DND-41 (cell line): Measurements from ENCODE around the gene NPR3.

ENCODE experiments used
- ATAC-seq: fragments of 200-7000 bp; cut with Tn5 transposase; 3 replicates; pipeline ENCODE4 v1.9.1; 2021; ENCODE audit warnings: low read depth; ENCODE audit not compliant: insufficient read depth
- DNase-seq: peaks from one replicate; pipeline ENCODE4 v3.0.0-alpha.2; 2020
- H2AFZ ChIP-seq: 2 replicates; pipeline ENCODE4 v1.6.0; 2012; ENCODE audit warnings: low read depth, low read length
- H3K27ac ChIP-seq: 2 replicates; pipeline ENCODE4 v1.5.1; 2012; ENCODE audit warnings: low read length, inconsistent platforms
- H3K27me3 ChIP-seq: fragments of 200-600 bp; sonication (generic); 2 replicates; pipeline ENCODE4 v1.6.0; 2012; ENCODE audit warnings: low read length, mild to moderate bottlenecking, inconsistent platforms; ENCODE audit not compliant: insufficient read depth, poor library complexity
- H3K36me3 ChIP-seq: 2 replicates; pipeline ENCODE4 v1.5.1; 2012; ENCODE audit warnings: low read length, inconsistent platforms; ENCODE audit not compliant: insufficient read depth
- H3K4me1 ChIP-seq: 2 replicates; pipeline ENCODE4 v1.5.1; 2012; ENCODE audit warnings: mild to moderate bottlenecking, low read length; ENCODE audit not compliant: insufficient read depth
- H3K4me2 ChIP-seq: 2 replicates; pipeline ENCODE4 v1.6.0; 2012; ENCODE audit warnings: mild to moderate bottlenecking, moderate library complexity, low read length, inconsistent platforms; ENCODE audit not compliant: insufficient read depth
- H3K4me3 ChIP-seq, 2 experiments: fragments of 200-600 bp in 1 of 2; shearing (Covaris generic) in 1 of 2; 2 replicates each; pipeline ENCODE4 v1.5.1; 2012 to 2016; ENCODE audit warnings: inconsistent platforms in 2 of 2, low read length in 2 of 2, mild to moderate bottlenecking in 2 of 2, low read depth in 1 of 2, moderate library complexity in 1 of 2
- H3K79me2 ChIP-seq: 2 replicates; pipeline ENCODE4 v1.6.0; 2012; ENCODE audit warnings: low read length, inconsistent platforms; ENCODE audit not compliant: insufficient read depth
- H3K9ac ChIP-seq: 2 replicates; pipeline ENCODE4 v1.6.0; 2012; ENCODE audit warnings: low read depth, mild to moderate bottlenecking, inconsistent platforms, low read length, moderate library complexity
- H3K9me3 ChIP-seq: 2 replicates; pipeline ENCODE4 v1.5.1; 2012; ENCODE audit warnings: low read length, moderate library complexity, mild to moderate bottlenecking, inconsistent platforms; ENCODE audit not compliant: insufficient read depth, severe bottlenecking
- H4K20me1 ChIP-seq: 2 replicates; pipeline ENCODE4 v1.6.0; 2012; ENCODE audit warnings: low read length; ENCODE audit not compliant: insufficient read depth
- EZH2 ChIP-seq: IDR thresholded peaks from 3 replicates; pipeline ENCODE4 v1.6.1; 2012; ENCODE audit warnings: borderline replicate concordance, low read depth, mild to moderate bottlenecking, moderate library complexity, low read length, inconsistent platforms; ENCODE audit not compliant: severe bottlenecking
- TF ChIP-seq, protein P1 (sequence below): IDR thresholded peaks from 2 replicates; pipeline ENCODE4 v1.5.1; 2012; ENCODE audit warnings: borderline replicate concordance, low read length, moderate library complexity, mild to moderate bottlenecking; ENCODE audit not compliant: poor library complexity, severe bottlenecking; ENCODE audit errors: extremely low read depth

NPR3 gene

GRCh38 chr5:32812399-32812798, 101.3 kb downstream of the NPR3 start:
- Histone ChIP-seq H3K4me2 (no peak overlapping the region), H3K9me3 (no peaks in the 10 kb centered on the region), H3K9ac (no peak overlapping the region), H3K27ac (no peak overlapping the region), H3K4me1 (no peaks in the 10 kb centered on the region), H3K36me3 (no peaks in the 10 kb centered on the region), H4K20me1 (no peaks in the 10 kb centered on the region), H3K79me2 (no peaks in the 10 kb centered on the region), H3K4me3 (no peak overlapping the region), H2AFZ (no peak overlapping the region), H3K27me3 (no peaks in the 10 kb centered on the region)
- no peak for ATAC-seq
- TF ChIP-seq, protein P1, sequence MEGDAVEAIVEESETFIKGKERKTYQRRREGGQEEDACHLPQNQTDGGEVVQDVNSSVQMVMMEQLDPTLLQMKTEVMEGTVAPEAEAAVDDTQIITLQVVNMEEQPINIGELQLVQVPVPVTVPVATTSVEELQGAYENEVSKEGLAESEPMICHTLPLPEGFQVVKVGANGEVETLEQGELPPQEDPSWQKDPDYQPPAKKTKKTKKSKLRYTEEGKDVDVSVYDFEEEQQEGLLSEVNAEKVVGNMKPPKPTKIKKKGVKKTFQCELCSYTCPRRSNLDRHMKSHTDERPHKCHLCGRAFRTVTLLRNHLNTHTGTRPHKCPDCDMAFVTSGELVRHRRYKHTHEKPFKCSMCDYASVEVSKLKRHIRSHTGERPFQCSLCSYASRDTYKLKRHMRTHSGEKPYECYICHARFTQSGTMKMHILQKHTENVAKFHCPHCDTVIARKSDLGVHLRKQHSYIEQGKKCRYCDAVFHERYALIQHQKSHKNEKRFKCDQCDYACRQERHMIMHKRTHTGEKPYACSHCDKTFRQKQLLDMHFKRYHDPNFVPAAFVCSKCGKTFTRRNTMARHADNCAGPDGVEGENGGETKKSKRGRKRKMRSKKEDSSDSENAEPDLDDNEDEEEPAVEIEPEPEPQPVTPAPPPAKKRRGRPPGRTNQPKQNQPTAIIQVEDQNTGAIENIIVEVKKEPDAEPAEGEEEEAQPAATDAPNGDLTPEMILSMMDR: no peak
- no peak for TF ChIP-seq EZH2
- DNase-seq: no peak

GRCh38 chr5:32814141-32814540, 103.0 kb downstream of the NPR3 start:
- Histone ChIP-seq H4K20me1 (no peaks in the 10 kb centered on the region), H3K27me3 (no peaks in the 10 kb centered on the region), H3K4me1 (no peaks in the 10 kb centered on the region), H3K36me3 (no peaks in the 10 kb centered on the region), H2AFZ (no peak overlapping the region), H3K4me3 (no peak overlapping the region), H3K27ac (no peak overlapping the region), H3K4me2 (no peak overlapping the region), H3K79me2 (no peaks in the 10 kb centered on the region), H3K9ac (no peak overlapping the region), H3K9me3 (no peaks in the 10 kb centered on the region)
- TF ChIP-seq EZH2: no peak
- TF ChIP-seq, protein P1: no peak
- DNase-seq (no peak), ATAC-seq (no peak)

DNA sequence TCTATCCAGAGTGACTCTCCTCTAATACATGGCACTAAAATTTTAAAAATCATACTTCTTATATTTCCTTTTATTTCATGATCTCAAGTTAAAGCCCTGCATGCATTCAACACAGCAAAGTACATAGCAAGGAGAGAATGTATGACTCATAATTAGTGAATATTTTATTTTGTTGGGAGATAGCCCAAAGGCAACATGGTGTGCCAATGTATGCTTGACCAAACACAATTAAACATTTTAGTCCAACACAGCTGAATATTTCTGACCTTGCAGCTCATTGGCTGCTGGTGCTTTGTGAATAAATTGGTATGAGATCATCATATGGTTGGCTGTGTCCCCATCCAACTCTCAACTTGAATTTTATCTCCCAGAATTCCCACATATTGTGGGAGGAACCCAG, 103.5 kb downstream of the NPR3 start:
- H3K9ac ChIP-seq: no peak overlapping the region
- TF ChIP-seq, protein P1: no peak
- TF ChIP-seq EZH2: no peak
- no peak for DNase-seq
- H3K79me2 ChIP-seq: no peaks in the 10 kb centered on the region
- H3K9me3 ChIP-seq: no peaks in the 10 kb centered on the region
- no peaks in the 10 kb centered on the region for H3K27me3 ChIP-seq
- H2AFZ ChIP-seq: no peak overlapping the region
- no peaks in the 10 kb centered on the region for H3K36me3 ChIP-seq
- ATAC-seq: no peak
- H4K20me1 ChIP-seq: no peaks in the 10 kb centered on the region
- no peaks in the 10 kb centered on the region for H3K4me1 ChIP-seq
- H3K4me2 ChIP-seq: no peak overlapping the region
- no peak overlapping the region for H3K27ac ChIP-seq
- no peak overlapping the region for H3K4me3 ChIP-seq

DNA sequence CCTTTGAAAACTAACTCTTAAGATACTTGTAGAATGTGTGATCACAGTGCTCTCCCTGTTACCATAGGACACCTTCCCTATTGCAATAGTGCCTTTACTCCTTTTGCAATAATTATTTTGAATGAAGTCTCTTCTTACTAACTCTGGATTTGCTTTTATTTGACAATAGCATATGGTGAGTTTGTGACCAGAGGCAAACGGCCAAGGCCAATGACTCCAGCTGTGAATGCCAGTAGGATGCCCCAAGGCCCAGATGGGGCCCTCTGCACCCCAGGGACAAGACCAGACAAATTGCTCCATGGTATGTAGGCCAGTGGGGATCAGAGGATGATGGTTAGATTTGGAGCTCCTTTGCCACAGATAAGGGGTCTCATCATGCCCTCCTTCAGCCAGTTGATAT, 116.9 kb downstream of the NPR3 start:
- Histone ChIP-seq H3K9me3 (no peaks in the 10 kb centered on the region), H3K79me2 (no peaks in the 10 kb centered on the region), H3K27ac (no peak overlapping the region), H2AFZ (no peak overlapping the region), H3K4me2 (no peak overlapping the region), H4K20me1 (no peaks in the 10 kb centered on the region), H3K27me3 (no peaks in the 10 kb centered on the region), H3K9ac (no peak overlapping the region), H3K4me1 (no peaks in the 10 kb centered on the region), H3K4me3 (no peak overlapping the region), H3K36me3 (no peaks in the 10 kb centered on the region)
- DNase-seq (no peak), ATAC-seq (no peak)
- TF ChIP-seq EZH2: no peak
- TF ChIP-seq, protein P1: no peak
